Left ventricle myocardium inferior (tissue), 1 donor: ENCODE results near the gene SNTB2. TPM values are rescaled to one million over a fixed set of nuclear protein-coding genes. Genes with fewer than 3 reads are reported as not detected.

Source experiments
- DNase-seq: peaks from one replicate; pipeline ENCODE4 v3.0.0-alpha.2; 2020
- H3K27ac ChIP-seq: fragments of 200-600 bp; replicated peaks from 2 replicates; pipeline ENCODE4 v1.8.0; 2021
- H3K27me3 ChIP-seq: fragments of 200-600 bp; 2 replicates; pipeline ENCODE4 v1.8.0; 2021; ENCODE audit warnings: low read depth
- H3K36me3 ChIP-seq: fragments of 200-600 bp; 2 replicates; pipeline ENCODE4 v1.8.0; 2021
- H3K4me1 ChIP-seq: fragments of 200-600 bp; 2 replicates; pipeline ENCODE4 v1.8.0; 2021
- H3K4me3 ChIP-seq: fragments of 200-600 bp; 2 replicates; pipeline ENCODE4 v1.8.0; 2021; ENCODE audit warnings: mild to moderate bottlenecking, moderate library complexity
- H3K9me3 ChIP-seq: fragments of 200-600 bp; replicated peaks from 2 replicates; pipeline ENCODE4 v1.8.0; 2021
- intact Hi-C: fragments of 100-400 bp; cut with micrococcal nuclease; formaldehyde crosslinking; loops from one replicate; pipeline ENCODE4 v1.11.0; 2022
- total RNA-seq: library from RNA; stranded (reverse); fragmentation: NEBNext Ultra II Directional; extraction: Animal tissue kit (Norgen Biotek cat#: 25700); gene quantifications from one replicate; pipeline ENCODE4 v1.2.1, GENCODE V29; 2021
- TF ChIP-seq, protein P1 (sequence below): fragments of 200-600 bp; IDR thresholded peaks from 2 replicates; pipeline ENCODE4 v1.8.0; 2021; ENCODE audit warnings: antibody characterized with exemption, mild to moderate bottlenecking, borderline replicate concordance
- donor health status: DM: no; HTN: yes; CAD: no; lungs with severe emphysema.

The SNTB2 gene
- total RNA-seq, 1 donor from 2014 or later, result 10.2 TPM

GRCh38 chr16:69330286-69331109, 143.5 kb downstream of the SNTB2 start, which contains the start of gene PDF:
TSS of gene PDF (minus strand) at chr16:69330588. CDS start at chr16:69330570, 18 bp downstream.
- Histone ChIP-seq H3K4me3 (peak within 1 kb of the TSS; percentile 98), H3K36me3 (peaks cover 63% of the 10 kb centered on the region), H3K27ac (peak within 1 kb of the TSS; percentile 94), H3K4me1 (peaks cover 62% of the 10 kb centered on the region), H3K27me3 (no peaks in the 10 kb centered on the region), H3K9me3 (no peaks in the 10 kb centered on the region)
- intact Hi-C loops, result no loop called here
- TF ChIP-seq, protein P1, sequence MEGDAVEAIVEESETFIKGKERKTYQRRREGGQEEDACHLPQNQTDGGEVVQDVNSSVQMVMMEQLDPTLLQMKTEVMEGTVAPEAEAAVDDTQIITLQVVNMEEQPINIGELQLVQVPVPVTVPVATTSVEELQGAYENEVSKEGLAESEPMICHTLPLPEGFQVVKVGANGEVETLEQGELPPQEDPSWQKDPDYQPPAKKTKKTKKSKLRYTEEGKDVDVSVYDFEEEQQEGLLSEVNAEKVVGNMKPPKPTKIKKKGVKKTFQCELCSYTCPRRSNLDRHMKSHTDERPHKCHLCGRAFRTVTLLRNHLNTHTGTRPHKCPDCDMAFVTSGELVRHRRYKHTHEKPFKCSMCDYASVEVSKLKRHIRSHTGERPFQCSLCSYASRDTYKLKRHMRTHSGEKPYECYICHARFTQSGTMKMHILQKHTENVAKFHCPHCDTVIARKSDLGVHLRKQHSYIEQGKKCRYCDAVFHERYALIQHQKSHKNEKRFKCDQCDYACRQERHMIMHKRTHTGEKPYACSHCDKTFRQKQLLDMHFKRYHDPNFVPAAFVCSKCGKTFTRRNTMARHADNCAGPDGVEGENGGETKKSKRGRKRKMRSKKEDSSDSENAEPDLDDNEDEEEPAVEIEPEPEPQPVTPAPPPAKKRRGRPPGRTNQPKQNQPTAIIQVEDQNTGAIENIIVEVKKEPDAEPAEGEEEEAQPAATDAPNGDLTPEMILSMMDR, result no peak
- peak; percentile 95 for DNase-seq

- H3K36me3 ChIP-seq, result peaks cover 55% of the 10 kb centered on the region
- H3K4me3 ChIP-seq, result no peak overlapping the region
- no peaks in the 10 kb centered on the region for H3K9me3 ChIP-seq
- no peak overlapping the region for H3K27ac ChIP-seq
- no peak for DNase-seq
- H3K4me1 ChIP-seq, result peaks cover 45% of the 10 kb centered on the region
- TF ChIP-seq, protein P1, result no peak
- intact Hi-C loops, result no loop called here
- H3K27me3 ChIP-seq, result no peaks in the 10 kb centered on the region
These were observed 147.7 kb downstream of the SNTB2 start for GRCh38 chr16:69334696-69335095.

DNA sequence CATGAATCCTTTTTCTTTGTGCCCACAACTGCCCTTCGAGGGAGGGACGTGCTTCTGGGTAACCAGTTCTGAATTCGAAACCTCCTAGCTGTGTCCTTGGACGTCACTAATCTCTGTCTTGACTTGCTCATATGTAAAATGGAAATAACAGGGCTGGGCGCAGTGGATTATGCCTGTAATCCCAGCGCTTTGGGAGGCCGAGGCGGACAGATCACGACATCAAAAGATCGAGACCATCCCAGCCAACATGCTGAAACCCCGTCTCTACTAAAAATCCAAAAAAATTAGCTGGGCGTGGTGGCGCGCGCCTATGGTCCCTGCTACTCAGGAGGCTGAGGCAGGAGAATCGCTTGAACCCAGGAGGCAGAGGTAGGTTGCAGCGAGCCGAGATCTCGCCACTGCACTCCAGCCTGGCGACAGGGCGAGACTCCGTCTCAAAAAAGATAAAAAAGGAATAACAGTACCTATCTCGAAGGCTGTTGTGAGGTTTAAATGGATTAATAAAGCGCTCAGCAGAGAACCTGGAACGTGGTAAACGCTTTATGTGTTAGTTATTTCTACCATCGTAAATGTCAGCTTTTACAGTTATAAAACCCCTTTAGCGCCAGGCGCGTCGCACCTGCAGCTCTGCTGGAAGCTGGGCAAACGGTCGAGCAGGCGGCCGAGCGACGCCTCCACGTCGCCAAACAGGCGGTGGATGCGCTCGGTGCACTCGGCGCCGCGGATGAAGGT, 151.8 kb downstream of the SNTB2 start:
- DNase-seq, result no peak
- no peaks in the 10 kb centered on the region for H3K27me3 ChIP-seq
- peak overlapping the region; percentile 93 for H3K4me3 ChIP-seq
- peak overlapping the region; percentile 95 for H3K27ac ChIP-seq
- TF ChIP-seq, protein P1, result no peak
- H3K36me3 ChIP-seq, result peaks cover 62% of the 10 kb centered on the region
- H3K9me3 ChIP-seq, result no peaks in the 10 kb centered on the region
- intact Hi-C loops, result no loop called here
- peaks cover 41% of the 10 kb centered on the region for H3K4me1 ChIP-seq

DNA sequence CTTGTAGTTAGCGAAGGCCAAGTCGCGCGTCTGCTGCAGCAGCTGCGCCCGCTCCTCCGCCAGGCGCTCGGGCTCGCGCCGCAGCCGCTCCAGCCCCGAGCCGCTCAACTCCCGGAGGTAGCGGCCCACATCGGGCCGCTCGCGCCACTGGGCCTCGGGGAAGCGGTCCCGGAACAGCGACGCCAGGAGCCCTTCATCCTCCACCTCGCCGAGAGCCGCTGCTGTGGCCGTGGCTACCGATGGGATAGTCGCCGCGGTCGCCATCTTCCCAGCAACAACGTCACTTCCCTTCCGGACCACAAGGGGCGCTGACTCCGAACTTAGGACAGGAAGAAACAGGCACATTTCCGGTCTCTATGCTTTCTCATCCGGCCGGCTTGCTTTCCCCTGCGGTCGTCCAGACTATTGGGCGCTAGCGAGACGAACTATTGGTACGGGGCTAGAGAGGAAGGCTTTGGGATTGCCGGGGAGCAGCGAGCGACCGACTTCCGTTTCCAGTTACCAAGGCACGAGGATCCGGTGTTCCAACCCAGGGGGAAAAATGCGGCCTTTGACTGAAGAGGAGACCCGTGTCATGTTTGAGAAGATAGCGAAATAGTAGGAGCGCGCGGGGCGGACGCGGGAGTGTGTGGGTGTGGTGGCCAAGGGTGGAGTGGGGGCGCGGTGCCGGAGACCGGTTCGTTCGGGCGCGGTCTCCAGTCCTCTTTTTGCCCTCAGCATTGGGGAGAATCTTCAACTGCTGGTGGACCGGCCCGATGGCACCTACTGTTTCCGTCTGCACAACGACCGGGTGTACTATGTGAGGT, 152.5 kb downstream of the SNTB2 start, which contains the start of the genes COG8 and NIP7:
COG8 (minus strand) TSS at position 276 of the 806 bp plus-strand sequence; CDS start at position 264, 12 bp downstream.
NIP7 (plus strand) TSS at position 484 of the 806 bp plus-strand sequence; CDS start at position 542, 58 bp downstream.
- intact Hi-C loops, result no loop called here
- DNase-seq, result peak; percentile 94
- Histone ChIP-seq H3K27ac (peak within 1 kb of the TSS; percentile 95), H3K36me3 (peaks cover 58% of the 10 kb centered on the region), H3K4me1 (peaks cover 41% of the 10 kb centered on the region), H3K9me3 (no peaks in the 10 kb centered on the region), H3K4me3 (peak within 1 kb of the TSS; percentile 93), H3K27me3 (no peaks in the 10 kb centered on the region)
- TF ChIP-seq, protein P1, result peak; percentile 89

- H3K4me1 ChIP-seq, result peaks cover 41% of the 10 kb centered on the region
- peak overlapping the region; percentile 93 for H3K4me3 ChIP-seq
- peak overlapping the region; percentile 95 for H3K27ac ChIP-seq
- peaks cover 52% of the 10 kb centered on the region for H3K36me3 ChIP-seq
- intact Hi-C loops, result no loop called here
- no peaks in the 10 kb centered on the region for H3K27me3 ChIP-seq
- no peak for DNase-seq
- no peaks in the 10 kb centered on the region for H3K9me3 ChIP-seq
- TF ChIP-seq, protein P1, result no peak
These were observed 153.2 kb downstream of the SNTB2 start for GRCh38 chr16:69340095-69340644.
